GM23338 (cell line): ENCODE results near the gene SYNE1. TPM values are rescaled to one million over a fixed set of nuclear protein-coding genes. Genes with fewer than 3 reads are reported as not detected.

Experiments used
- ATAC-seq: fragments of 200-7000 bp; cut with Tn5 transposase; 3 replicates; pipeline ENCODE4 v1.9.1; 2020
- DNase-seq: peaks from one replicate; pipeline ENCODE4 v3.0.0-alpha.2; 2015; ENCODE audit warnings: low spot score
- H2AFZ ChIP-seq: fragments of 200-600 bp; sonication (generic); 2 replicates; pipeline ENCODE4 v1.8.0; 2016; ENCODE audit warnings: antibody characterized with exemption, mild to moderate bottlenecking, moderate library complexity
- H3F3A ChIP-seq: fragments of 200-600 bp; sonication (generic); replicated peaks from 2 replicates; pipeline ENCODE4 v1.8.0; 2017; ENCODE audit warnings: antibody characterized with exemption, mixed run types, low read depth
- H3K27ac ChIP-seq: fragments of 200-600 bp; sonication (generic); 2 replicates; pipeline ENCODE4 v1.6.1; 2016; ENCODE audit warnings: low read depth
- H3K27me3 ChIP-seq: fragments of 200-600 bp; sonication (generic); 2 replicates; pipeline ENCODE4 v1.8.0; 2016; ENCODE audit warnings: mild to moderate bottlenecking, mixed run types, moderate library complexity; ENCODE audit not compliant: insufficient read depth
- H3K36me3 ChIP-seq: fragments of 200-600 bp; sonication (generic); 2 replicates; pipeline ENCODE4 v1.8.0; 2016; ENCODE audit warnings: mild to moderate bottlenecking; ENCODE audit not compliant: insufficient read depth
- H3K4me1 ChIP-seq: fragments of 200-600 bp; sonication (generic); 2 replicates; pipeline ENCODE4 v1.8.0; 2016; ENCODE audit warnings: mild to moderate bottlenecking, moderate library complexity; ENCODE audit not compliant: insufficient read depth
- H3K4me2 ChIP-seq: fragments of 200-600 bp; sonication (generic); 2 replicates; pipeline ENCODE4 v1.7.1; 2017; ENCODE audit warnings: mixed run types
- H3K4me3 ChIP-seq: fragments of 200-600 bp; sonication (generic); 2 replicates; pipeline ENCODE4 v1.6.1; 2016; ENCODE audit warnings: mixed run types
- H3K79me2 ChIP-seq: fragments of 200-600 bp; sonication (generic); replicated peaks from 2 replicates; pipeline ENCODE4 v1.8.0; 2017; ENCODE audit warnings: mild to moderate bottlenecking; ENCODE audit not compliant: insufficient read depth
- H3K9me2 ChIP-seq: fragments of 200-600 bp; sonication (generic); 2 replicates; pipeline ENCODE4 v1.8.0; 2017; ENCODE audit not compliant: insufficient read depth
- H4K20me1 ChIP-seq: fragments of 200-600 bp; sonication (generic); replicated peaks from 2 replicates; pipeline ENCODE4 v1.8.0; 2017; ENCODE audit warnings: mild to moderate bottlenecking; ENCODE audit not compliant: insufficient read depth
- H3K27ac Mint-ChIP-seq: 2 replicates; pipeline ENCODE4 v1.8.0; 2020; ENCODE audit warnings: inconsistent platforms, mild to moderate bottlenecking, moderate library complexity, mixed read lengths
- H3K27me3 Mint-ChIP-seq: 3 replicates; pipeline ENCODE4 v1.8.0; 2022; ENCODE audit warnings: low read depth, mild to moderate bottlenecking, moderate library complexity, mixed read lengths, inconsistent platforms; ENCODE audit not compliant: insufficient read depth, poor library complexity
- H3K36me3 Mint-ChIP-seq: 3 replicates; pipeline ENCODE4 v1.8.0; 2021; ENCODE audit warnings: low read depth, mild to moderate bottlenecking, inconsistent platforms, moderate library complexity, mixed read lengths
- H3K4me1 Mint-ChIP-seq: 3 replicates; pipeline ENCODE4 v1.8.0; 2020; ENCODE audit warnings: mild to moderate bottlenecking, inconsistent platforms, mixed read lengths
- H3K4me3 Mint-ChIP-seq: 3 replicates; pipeline ENCODE4 v1.8.0; 2021; ENCODE audit warnings: moderate library complexity, mild to moderate bottlenecking, inconsistent platforms, mixed read lengths
- H3K9me3 Mint-ChIP-seq: 3 replicates; pipeline ENCODE4 v1.8.0; 2020; ENCODE audit warnings: moderate library complexity, mild to moderate bottlenecking, inconsistent platforms, mixed read lengths
- CREB1 ChIP-seq: fragments of 250-450 bp; sonication (Bioruptor Pico); IDR thresholded peaks from 2 replicates; pipeline ENCODE4 v1.5.0; 2020; ENCODE audit warnings: low read depth, mild to moderate bottlenecking, moderate library complexity
- CTCF ChIP-seq, 2 experiments: fragments of 200-600 bp in 1 of 2; sonication (generic) in 1 of 2; conservative IDR thresholded peaks; 2 replicates each; pipeline versions ENCODE4 v1.5.1 to v1.6.1; 2016 to 2017; ENCODE audit warnings: antibody characterized with exemption in 2 of 2, low read depth in 2 of 2, mild to moderate bottlenecking in 2 of 2, moderate library complexity in 1 of 2
- ETS1 ChIP-seq: IDR thresholded peaks from 2 replicates; pipeline ENCODE4 v1.6.1; 2016; ENCODE audit warnings: antibody characterized with exemption
- EZH2 ChIP-seq: fragments of 200-600 bp; sonication (generic); IDR thresholded peaks from one replicate; pipeline ENCODE4 v1.8.0; 2017; ENCODE audit warnings: antibody characterized with exemption, mild to moderate bottlenecking, low read depth; ENCODE audit not compliant: unreplicated experiment
- EZH2phosphoT487 ChIP-seq: fragments of 200-600 bp; sonication (generic); IDR thresholded peaks from one replicate; pipeline ENCODE4 v1.8.1; 2018; ENCODE audit warnings: antibody characterized with exemption; ENCODE audit not compliant: unreplicated experiment
- JUNB ChIP-seq: IDR thresholded peaks from one replicate; pipeline ENCODE4 v1.6.1; 2016; ENCODE audit warnings: antibody characterized with exemption; ENCODE audit not compliant: unreplicated experiment
- NANOG ChIP-seq: IDR thresholded peaks from 2 replicates; pipeline ENCODE4 v1.6.1; 2016; ENCODE audit warnings: antibody characterized with exemption, borderline replicate concordance
- POLR2AphosphoS5 ChIP-seq: IDR thresholded peaks from 2 replicates; pipeline ENCODE4 v1.6.1; 2016; ENCODE audit warnings: antibody characterized with exemption, low read depth
- REST ChIP-seq: IDR thresholded peaks from one replicate; pipeline ENCODE4 v1.6.1; 2018; ENCODE audit warnings: antibody characterized with exemption; ENCODE audit not compliant: unreplicated experiment
- STAT1 ChIP-seq: IDR thresholded peaks from one replicate; pipeline ENCODE4 v1.6.1; 2016; ENCODE audit warnings: antibody characterized with exemption; ENCODE audit not compliant: unreplicated experiment
- ZNF114 ChIP-seq: fragments of 250-450 bp; sonication (Bioruptor Pico); IDR thresholded peaks from 2 replicates; pipeline ENCODE4 v1.5.0; 2020; ENCODE audit warnings: mild to moderate bottlenecking, moderate library complexity
- ZNF331 ChIP-seq: fragments of 250-450 bp; sonication (Bioruptor Pico); IDR thresholded peaks from 2 replicates; pipeline ENCODE4 v1.5.0; 2020; ENCODE audit warnings: low read depth, mild to moderate bottlenecking, moderate library complexity
- ZNF462 ChIP-seq: fragments of 250-450 bp; sonication (Bioruptor Pico); IDR thresholded peaks from 2 replicates; pipeline ENCODE4 v1.5.0; 2020; ENCODE audit warnings: mild to moderate bottlenecking, moderate library complexity
- polyA plus RNA-seq: library from polyadenylated mRNA; unstranded; fragments of >200 nt; fragmentation: Nextera tagmentation; extraction: Ambion mirVana; gene quantifications from 2 replicates; pipeline ENCODE4 v1.2.1, GENCODE V29; 2016
- total RNA-seq: library from RNA; depleted of rRNA; stranded (reverse); fragments of >200 nt; shearing (Covaris generic); gene quantifications from 2 replicates; pipeline ENCODE4 v1.2.3, GENCODE V29; 2014

The SYNE1 gene
- total and polyA plus RNA-seq, 2 experiments from 2014 or later: 3.9 to 13.6 TPM

- DNase-seq (peak; percentile 21), ATAC-seq (no peak)
- Histone ChIP-seq H3K79me2 (no peaks in the 10 kb centered on the region), H3K9me2 (no peaks in the 10 kb centered on the region), H3K27me3 (no peaks in the 10 kb centered on the region), H4K20me1 (no peaks in the 10 kb centered on the region), H3K4me2 (no peak overlapping the region), H3K27ac (no peak overlapping the region), H3K4me3 (no peak overlapping the region), H2AFZ (no peak overlapping the region), H3K36me3 (no peaks in the 10 kb centered on the region), H3K4me1 (peaks cover 21% of the 10 kb centered on the region; the same call in 1 of the 2 replicates), H3F3A (no peaks in the 10 kb centered on the region)
- Mint-ChIP-seq H3K4me1 (peaks cover 13% of the 10 kb centered on the region), H3K36me3 (no peaks in the 10 kb centered on the region), H3K4me3 (no peak overlapping the region), H3K9me3 (no peaks in the 10 kb centered on the region), H3K27ac (no peak overlapping the region), H3K27me3 (no peaks in the 10 kb centered on the region)
- TF ChIP-seq ZNF114 (no peak), CREB1 (CRISPR knock-in tag) (no peak), ETS1 (no peak), POLR2AphosphoS5 (no peak), STAT1 (no peak), ZNF462 (CRISPR knock-in tag) (no peak), JUNB (no peak), REST (no peak), EZH2 (no peak), CTCF (conservative IDR thresholded peaks at IDR 0.05; ENCODE audit: low read depth in 2 of 2) (no peak), ZNF331 (no peak), NANOG (no peak), EZH2phosphoT487 (no peak)
Observed at GRCh38 chr6:152575621-152576150, 61.5 kb downstream of the SYNE1 start.
